Sciatic nerve (tissue), 2 donors: ENCODE data around the gene COLQ. TPM values are rescaled to one million over a fixed set of nuclear protein-coding genes. Genes with fewer than 3 reads are reported as not detected.

Experiments
- ATAC-seq: fragments of 200-7000 bp; cut with Tn5 transposase; one replicate; pipeline ENCODE4 v1.9.1; 2020; ENCODE audit warnings: mild to moderate bottlenecking, moderate library complexity
- DNase-seq: peaks from one replicate; pipeline ENCODE4 v3.0.0-alpha.2; 2020; ENCODE audit warnings: low spot score
- intact Hi-C: fragments of 100-400 bp; cut with DNase I; formaldehyde crosslinking; loops from one replicate; pipeline ENCODE4 v1.14.2; 2022
- total RNA-seq: library from RNA; stranded (reverse); fragmentation: NEBNext Ultra II Directional; extraction: Animal tissue kit (Norgen Biotek cat#: 25700); gene quantifications from one replicate; pipeline ENCODE4 v1.2.1, GENCODE V29; 2021
- donor health status: DM: no; HTN: no; CAD: no.
- donor health status: DM: no; HTN: no; CAD: no.

Gene COLQ
- total RNA-seq, 1 donor from 2014 or later = 6.3 TPM

DNA sequence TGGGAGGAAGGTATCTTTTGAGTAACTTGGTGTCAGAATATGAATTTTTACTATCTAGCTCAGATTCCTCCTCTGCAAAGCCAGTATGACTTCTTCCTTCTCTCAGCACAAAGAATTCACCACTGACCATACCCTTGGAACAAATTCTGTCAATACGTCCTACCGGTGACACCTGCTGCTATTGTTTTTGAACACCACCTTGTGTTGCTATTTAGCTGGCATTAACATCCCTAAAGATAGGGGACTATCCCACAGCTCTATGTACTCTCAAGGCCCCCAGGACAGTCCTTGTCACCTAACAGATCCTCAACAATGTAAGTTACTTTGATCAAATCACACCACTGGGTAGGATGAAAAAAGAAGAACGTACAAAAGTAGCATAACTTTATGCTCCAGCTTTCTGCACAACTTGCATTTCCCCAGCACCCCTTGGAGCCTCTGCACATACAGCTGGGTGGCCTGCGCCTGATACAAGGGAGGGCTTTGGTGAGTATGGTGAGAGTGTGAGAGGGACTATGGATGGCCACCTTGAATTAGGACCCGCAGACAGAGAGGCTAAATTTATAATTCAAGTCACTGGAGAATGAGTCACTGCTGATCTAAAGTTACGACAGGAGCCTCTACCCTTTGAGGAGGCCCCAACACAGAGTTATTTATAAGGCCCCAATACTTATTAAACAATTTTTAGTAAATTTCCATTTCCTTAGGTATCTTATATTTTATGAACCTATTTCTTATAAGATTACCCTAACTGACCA, 2.3 kb upstream of the COLQ start:
- ATAC-seq (no peak), DNase-seq (no peak)
- intact Hi-C loops = no loop called here

DNA sequence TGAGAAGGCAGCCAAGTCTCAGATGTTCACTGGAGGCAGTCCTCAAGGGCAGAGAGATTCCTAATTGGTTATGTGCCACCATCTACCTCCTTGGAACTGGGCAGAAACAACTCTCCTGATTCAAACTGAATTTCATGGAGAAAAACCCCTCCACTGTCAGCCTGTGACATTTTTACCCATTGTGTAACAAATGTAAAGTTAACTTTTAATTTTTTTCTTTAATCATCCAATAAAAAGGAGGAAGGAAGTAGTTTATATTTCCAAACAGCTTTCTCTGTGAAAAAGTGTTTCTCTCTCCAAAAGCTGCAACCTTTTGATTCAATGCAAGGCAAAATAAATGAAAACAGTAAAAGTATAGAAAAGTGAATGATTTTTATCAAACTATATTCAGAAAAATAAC, 510 bp upstream of the COLQ start:
- intact Hi-C loops = no loop called here
- ATAC-seq = no peak
- no peak for DNase-seq

DNA sequence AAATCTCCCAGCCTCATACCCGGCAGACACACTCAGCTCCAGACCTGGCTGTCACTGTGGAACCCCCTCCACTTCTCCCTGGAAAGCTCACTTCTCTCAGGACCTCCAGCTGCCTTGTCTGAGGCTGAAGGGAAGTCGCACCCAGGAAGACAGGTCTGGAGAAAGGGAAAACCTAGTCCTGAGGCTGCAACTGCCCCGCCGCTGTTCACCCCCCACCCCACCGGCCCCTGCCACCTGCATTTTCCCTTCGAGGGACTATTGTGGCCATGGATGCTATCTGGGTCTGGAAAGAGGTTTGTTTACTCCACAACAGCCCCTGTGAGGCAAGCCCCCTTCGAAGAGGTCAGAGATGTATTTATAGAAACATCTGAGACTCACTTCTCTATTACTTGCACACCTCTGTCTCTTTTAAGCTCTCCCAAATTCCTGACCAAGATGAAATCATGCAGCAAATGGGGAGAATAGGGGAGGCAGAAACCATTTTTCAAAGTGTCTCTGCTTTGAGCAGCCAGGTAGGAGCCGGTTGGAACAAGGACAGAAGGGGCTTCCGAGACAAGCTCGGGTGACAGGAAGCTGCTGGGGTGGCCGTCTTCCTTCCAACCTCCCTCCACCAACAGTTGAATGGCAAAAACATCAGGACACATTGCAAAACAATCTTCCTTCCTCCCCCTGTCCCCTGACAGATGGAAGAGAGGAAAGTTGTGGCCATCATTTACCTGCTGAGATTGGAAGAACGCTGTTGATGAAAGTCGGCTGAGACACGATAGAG, 518 bp downstream of the COLQ start:
- ATAC-seq (no peak), DNase-seq (no peak)
- intact Hi-C loops = no loop called here

DNA sequence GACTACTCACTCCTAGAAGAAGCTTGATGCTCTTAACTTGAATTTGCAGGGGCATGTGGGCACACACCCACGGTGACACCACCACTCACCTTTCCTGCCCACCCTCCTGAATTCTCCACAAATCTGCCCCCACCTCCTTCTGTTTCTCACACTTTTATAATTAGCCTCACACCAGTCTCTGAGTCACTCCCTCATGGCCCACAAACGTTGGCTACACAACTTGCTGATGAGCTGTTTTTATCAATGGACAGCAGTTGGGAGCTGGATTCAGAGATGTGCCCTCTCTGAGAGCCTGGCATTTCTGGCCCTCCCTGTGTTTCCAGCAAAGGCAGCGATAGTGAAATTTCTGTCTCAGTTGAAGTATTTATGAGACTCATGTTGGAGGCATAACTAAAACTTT, 1.3 kb downstream of the COLQ start:
- intact Hi-C loops = no loop called here
- no peak for DNase-seq
- ATAC-seq = no peak

DNA sequence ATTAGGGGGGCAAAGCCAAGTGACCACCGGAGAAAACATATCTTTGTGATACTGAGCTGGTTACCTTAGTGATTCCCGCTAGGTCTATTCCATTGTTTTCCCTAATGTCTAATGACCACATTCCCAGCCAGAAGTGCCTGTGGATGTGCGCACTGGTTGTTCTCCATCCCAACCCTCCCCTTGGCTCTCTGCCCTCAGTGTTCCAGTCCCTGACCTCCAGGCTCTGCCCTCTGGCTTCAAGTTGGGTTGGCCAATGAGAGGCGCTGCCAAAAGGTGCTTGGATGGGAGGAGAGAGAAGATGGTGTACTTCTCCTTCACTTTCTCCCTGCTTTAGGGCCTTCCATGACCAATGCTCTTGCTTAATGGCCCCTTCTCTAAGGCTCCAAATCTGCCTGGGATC, 2.4 kb downstream of the COLQ start:
- ATAC-seq (peak; percentile 69), DNase-seq (no peak)
- intact Hi-C loops = no loop called here

DNA sequence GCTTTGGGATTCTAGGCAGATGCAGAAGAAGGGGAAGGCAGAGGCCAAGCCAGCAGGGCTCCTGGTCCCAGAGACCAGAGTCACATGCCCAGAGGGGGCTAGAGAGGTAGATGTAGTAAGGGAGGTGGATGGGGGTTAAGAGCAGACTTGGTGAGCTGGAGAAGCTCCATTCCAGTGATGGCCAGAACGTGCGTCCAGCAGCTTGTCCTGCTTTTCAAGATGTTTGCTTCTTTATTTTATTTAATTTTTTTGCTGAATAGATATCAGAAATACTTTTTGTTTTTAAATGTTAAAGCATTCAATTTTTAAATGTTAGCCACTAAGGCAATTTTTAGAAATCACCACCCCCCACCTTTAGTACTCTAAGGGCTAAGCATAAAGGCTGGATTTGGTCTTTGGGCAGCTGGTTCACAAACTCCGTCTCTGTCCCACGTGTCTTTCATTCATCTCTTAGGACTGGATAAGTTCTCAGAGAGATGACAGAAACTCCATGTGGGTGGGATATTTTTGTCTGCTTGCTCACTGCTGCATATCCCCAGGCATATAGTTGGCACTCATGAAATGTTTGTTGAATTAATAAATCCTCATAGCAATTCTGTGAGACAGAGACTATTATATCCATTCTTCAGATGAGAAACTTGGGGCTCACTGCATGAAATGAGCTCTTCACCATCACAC, 6.7 kb downstream of the COLQ start:
- intact Hi-C loops = no loop called here
- DNase-seq (no peak), ATAC-seq (no peak)

DNA sequence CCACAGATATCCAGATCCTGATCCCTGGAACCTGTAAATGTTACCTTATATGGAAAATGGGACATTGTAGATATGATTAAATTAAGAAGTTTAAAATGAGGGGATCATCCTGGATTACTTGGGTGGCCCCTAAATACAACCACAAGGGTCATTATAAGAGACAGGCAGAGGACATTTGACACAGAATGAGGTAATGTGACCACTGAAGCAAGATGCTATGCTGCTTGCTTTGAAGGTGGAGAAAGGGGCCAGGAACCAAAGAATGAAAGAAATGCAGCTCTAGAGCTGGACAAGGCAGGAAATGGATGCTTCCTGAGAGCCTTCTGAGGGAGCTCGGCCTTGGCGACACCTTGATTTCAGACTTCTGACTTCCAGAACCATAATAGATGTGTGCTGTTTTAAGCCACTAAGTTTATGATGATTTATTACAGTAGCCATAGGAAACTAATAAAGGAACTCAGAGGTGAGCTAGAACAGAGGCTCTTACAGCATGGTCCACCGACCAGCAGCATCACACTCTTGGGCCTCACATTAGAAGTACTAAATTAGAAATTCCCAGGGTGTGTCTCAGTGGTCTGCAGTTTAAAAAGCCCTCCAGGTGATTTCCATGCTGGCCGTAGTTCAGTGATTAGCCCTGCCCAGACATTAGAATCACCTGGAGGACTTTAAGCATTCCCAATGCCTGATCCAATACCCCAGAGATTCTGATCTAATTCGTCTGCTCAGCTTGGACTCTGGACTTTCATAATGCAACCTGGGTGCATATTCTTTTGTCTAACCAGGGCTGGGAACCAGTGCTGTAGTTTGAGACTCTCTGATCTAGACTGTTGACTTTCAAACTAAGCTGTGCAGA, 7.5 kb downstream of the COLQ start:
- DNase-seq (no peak), ATAC-seq (no peak)
- intact Hi-C loops = no loop called here

DNA sequence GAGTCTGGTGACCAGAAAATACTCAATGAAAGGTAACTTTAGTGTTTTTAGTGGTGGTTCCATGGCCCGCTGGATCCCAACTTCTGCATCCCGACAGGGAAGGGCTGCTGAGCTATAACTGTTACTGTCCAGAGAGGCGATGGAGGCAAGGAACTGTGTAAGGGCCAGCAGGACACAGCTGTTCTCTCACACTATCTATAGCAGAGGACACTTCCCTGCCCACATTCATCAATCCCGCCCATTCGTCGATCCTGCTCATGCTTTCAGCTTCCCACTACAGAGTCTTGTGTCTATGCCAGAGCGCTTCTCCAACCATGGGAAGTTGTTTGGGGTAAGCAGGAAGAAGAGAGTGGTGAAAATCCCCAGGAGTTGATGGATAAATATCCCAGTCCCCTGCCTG, 8.4 kb downstream of the COLQ start:
- intact Hi-C loops = no loop called here
- ATAC-seq (no peak), DNase-seq (no peak)

DNA sequence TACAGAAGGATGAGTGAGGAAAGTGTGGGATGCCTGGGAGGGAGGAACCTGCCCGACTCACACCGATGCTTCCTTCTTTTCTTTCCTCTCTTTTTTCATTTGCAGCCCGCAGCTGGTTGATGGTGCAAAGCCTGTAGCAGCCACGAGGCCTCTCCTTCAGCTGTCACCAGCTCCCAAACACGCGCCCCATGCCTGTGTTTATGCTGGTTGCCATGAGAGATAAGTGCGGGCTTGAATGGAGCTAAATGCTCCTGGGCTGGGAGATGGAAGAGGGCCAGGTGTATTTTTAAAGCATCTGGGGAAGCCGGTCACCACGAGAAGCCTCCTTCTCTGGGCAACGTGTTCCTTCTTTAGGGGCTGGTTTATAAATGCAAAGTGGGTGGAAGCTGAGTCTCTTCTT, 9.3 kb downstream of the COLQ start:
- no peak for DNase-seq
- no peak for ATAC-seq
- intact Hi-C loops = no loop called here

DNA sequence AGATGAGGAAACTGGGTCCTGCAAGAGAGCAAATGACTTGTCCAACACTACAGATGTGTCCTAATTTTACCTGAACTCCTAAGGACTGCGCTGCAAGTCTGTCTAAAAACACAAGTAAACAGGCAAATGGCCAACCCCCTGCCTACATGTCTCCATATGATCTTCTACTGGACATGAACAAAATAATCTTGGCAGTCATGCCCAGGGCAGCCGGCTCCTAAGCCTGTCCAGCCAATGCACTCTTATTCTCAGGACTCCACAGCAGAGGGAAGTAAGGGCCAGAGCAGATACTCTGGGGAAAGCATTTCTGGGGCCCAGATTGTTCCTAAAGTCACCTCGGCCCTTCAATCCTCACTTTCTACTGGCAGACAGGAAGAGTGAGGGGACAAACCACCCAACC, 10.3 kb downstream of the COLQ start:
- DNase-seq (no peak), ATAC-seq (no peak)
- intact Hi-C loops = no loop called here

DNA sequence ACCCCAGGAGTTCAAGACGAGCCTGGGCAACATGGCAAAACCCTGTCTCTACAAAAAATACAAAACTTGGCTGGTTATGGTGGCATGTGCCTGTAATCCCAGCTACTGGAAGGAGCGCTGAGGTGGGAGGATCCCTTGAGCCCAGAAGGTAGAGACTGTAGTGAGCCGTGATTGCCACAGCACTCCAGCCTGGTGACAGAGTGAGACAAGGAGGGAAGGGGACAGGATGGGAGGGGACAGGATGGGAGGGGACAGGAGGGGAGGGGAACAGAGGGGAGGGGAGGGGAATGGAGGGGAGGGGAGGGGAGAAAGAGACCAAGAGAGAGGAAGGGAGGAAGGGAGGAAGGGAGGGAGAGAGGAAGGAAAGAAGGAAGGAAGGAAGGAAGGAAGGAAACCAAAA, 11.0 kb downstream of the COLQ start:
- ATAC-seq (no peak), DNase-seq (no peak)
- intact Hi-C loops = no loop called here

DNA sequence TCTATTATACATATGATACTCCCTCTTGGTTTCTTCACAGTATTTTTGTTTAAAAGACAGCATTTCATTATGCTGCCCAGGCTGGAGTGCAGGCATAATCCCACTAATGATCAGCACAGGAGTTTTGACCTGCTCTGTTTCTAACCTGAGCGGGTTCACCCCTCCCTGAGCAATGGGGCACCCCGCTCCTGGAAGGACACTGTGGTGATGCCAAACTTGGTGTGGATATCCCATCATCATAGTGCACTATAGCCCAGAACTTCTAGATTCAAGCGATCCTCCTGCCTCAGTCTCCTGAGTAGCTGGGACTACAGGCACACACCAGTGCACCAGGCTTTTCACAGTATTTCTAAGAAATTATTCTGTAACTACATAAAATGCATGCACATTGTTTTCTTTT, 14.9 kb downstream of the COLQ start:
- intact Hi-C loops = no loop called here
- DNase-seq = no peak
- ATAC-seq = no peak

DNA sequence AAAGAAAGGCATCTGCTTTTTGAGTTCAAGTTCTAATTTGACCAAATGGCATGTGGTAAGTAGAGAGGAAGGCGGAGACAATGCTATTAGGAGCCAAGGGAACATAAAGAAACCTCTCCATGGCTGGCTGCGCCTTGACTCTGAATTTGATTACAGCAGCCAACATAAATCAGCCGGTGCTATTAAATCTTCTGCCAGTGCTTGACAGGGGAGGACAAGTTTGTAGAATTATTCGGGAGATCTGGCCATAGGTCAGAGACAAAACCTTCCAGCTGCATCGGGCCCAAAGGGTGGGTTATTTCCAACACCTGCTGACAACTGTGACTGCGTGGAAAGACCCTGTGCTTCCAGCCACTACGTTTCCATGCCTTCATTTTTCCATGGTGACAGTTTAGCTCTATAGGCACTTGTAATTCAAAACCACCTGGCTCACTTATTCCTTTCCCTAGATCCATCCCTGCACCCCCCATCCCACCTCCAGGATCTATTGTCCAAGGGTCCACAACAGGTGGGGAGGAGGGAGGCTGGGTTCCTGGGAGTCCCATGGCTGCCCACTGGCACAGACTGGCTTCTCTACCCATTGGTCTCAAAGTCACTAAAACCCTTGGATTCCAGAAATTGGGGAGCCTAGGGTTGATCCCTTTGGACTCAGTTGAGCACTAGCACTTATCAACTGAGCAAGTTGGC, 15.9 kb downstream of the COLQ start:
- intact Hi-C loops = no loop called here
- DNase-seq = no peak
- ATAC-seq = no peak

DNA sequence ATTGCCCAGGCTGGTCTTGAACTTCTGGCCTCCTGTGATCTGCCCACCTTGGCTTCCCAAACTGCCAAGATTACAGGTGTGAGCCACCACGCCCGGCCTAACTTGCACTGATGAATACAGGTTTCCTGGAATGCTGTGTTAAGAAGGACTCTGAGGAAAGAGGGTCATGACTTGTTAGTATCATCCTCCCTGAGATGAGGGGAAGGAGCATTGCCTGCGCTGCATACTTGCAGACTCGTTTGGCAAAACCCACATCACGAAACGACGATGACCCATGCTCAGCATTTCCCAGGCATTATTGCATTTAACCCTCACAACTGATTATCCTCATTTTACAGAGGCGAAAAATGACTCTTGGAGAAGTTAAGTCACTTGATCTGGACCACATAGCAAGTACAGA, 18.9 kb downstream of the COLQ start:
- intact Hi-C loops = no loop called here
- ATAC-seq (no peak), DNase-seq (no peak)

DNA sequence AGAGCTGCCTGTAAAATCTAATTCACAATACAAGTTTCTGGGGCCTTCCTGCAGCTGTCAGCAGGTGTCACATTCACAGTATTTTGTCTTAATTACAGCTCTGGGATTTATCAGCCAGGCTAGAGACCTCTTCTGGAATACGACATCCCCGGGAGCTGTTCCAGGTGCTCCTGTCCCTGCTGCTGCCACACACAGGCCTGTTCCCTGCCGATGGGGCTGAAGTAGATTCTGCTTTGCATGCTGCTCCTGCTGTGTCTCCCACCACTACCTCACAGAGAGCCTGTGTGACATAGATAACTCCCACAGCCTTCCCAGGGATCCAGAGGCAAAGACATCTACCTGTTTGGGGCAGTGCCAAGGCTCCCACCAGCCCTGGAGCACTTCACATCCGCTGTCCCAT, 20.4 kb downstream of the COLQ start:
- no peak for DNase-seq
- intact Hi-C loops = no loop called here
- ATAC-seq = no peak

DNA sequence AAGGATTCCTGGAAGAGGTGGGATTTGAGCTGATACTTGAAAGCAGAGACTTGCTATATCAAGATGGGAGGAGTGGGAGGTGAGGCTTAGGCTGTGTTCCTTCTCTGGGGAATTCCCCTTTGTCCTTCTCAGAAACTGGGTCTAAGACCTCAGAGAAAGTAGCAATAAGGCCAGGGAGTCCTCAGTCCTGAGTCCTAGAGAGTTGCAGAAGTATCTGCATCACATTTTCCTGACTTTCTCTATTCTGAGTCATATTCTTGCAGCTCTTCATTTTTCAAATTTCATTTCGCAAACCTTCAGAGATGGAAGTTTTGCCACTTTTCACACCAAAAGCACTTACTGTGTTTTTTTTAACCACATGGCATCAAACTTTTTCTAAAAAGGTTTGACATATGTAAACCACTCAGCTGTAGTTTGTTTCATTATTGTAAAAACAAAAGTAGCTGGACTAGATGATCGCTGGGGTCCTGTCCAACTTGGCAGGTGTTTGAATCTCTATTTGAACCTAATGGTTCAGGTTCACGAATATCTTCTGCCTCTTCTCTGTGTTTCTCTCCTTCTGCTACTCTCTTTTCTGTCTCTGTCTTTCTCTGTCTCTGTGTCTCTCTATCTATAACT, 21.3 kb downstream of the COLQ start:
- DNase-seq = no peak
- no peak for ATAC-seq
- intact Hi-C loops = no loop called here

DNA sequence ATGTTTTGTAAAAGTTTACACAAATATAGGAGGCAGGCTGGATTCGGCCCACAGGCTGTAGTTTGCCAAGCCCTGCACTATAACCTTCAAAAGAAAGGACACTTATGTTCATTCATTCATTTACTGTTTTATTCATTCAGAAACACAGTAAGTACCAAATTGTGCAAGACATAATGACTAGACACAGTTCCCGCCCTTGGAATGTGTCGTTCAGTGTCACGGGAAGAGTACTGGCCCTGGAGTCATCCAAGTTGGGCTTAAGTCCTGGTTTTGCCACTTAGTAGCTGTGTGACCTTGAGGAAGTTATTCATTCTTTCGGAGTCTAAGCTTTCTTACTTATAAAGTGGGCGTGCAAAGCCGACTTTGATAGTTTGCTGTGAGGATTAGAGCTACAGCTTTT, 22.0 kb downstream of the COLQ start:
- intact Hi-C loops = no loop called here
- DNase-seq (no peak), ATAC-seq (peak; percentile 80)

DNA sequence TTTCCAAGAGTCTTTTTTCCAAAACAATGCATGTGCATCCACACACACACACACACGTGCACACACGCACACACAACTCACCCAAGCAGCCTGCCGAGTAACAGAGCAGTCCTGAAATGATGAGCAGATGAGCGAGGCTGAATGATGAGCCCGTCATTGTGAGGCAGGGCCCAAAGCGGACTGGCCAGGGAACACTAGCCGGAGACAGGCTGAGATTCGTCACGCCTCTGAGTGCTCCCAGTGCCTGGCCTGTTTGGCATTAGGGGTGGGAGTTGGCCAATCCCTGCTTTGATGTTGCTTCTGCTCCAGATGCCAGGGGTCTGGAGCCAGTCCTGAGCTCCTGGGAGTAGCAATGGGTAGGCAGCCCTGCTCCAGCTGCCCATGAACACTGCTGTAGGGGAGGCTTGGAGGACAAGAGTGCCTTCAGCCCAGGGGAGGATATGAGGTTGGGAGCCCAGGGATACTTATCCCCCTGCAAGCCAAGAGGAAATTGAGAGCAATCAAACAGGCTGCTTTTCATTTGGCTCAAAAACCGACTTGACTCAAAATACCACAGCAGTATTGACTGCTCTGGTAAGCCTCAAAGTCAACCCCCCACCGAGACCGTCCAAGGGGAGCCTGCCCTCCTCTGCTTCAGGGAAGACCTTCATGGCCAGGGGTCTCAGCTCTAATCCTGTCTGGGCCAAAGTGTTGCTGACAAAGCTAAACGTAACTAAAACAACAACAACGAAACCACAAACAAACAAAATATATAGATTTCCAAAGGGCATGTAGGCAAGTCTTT, 22.9 kb downstream of the COLQ start:
- intact Hi-C loops = no loop called here
- DNase-seq (no peak), ATAC-seq (peak; percentile 39)
